ENCODE results near the gene LINC00632.

GRCh38 chrX:140836874-140837273 is 127.3 kb downstream of the LINC00632 start:
- TF ChIP-seq CTCF (conservative IDR thresholded peaks at IDR 0.05; ENCODE audit: low read length) (no peak), EZH2phosphoT487 (IDR thresholded peaks at IDR 0.05; ENCODE audit: borderline replicate concordance) (no peak)

Measured in Loucy (cell line).